ENCODE data around the gene CHAMP1.

DNA sequence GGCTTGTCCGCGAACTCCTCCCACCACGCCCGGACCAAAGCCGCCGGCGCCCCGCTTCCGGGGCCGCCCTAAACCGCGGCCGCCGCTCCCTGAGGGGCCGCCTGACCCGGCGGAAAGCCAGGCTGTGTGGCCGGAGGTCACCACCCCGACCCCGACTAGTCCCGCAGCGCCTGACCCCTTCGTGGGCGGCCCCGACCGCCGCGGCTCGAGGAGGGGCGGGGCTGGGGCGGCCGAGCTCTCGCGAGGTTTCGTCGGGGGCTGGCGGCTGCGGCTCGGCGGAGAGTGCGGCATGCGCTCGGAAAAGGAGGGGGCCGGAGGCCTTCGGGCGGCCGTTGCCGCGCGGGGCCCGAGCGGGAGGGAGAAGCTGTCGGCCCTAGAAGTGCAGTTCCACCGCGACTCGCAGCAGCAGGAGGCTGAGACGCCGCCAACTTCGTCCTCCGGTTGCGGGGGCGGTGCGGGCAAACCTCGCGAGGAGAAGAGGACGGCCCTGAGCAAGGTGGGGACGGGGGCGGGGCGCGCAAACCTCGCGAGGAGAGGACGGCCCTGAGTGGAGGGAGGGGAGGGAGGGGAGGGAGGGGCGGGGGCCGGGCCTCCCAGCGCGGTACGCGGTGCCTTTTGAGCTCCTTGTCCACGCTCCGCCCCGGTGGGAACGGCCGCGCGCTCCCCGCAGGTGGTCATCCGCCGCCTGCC, 32.8 kb upstream of the CHAMP1 start, which contains the start of gene UPF3A:
- TF ChIP-seq GABPA (IDR thresholded peaks at IDR 0.05; ENCODE audit: borderline replicate concordance, insufficient read depth, low read length) = no peak
- peak; percentile 86 to 94 for TF ChIP-seq POLR2A (IDR thresholded peaks at IDR 0.05; ENCODE audit: control extremely low read depth in 1 of 2, low read depth in 2 of 2, low read length in 2 of 2)
- TF ChIP-seq, protein P1, sequence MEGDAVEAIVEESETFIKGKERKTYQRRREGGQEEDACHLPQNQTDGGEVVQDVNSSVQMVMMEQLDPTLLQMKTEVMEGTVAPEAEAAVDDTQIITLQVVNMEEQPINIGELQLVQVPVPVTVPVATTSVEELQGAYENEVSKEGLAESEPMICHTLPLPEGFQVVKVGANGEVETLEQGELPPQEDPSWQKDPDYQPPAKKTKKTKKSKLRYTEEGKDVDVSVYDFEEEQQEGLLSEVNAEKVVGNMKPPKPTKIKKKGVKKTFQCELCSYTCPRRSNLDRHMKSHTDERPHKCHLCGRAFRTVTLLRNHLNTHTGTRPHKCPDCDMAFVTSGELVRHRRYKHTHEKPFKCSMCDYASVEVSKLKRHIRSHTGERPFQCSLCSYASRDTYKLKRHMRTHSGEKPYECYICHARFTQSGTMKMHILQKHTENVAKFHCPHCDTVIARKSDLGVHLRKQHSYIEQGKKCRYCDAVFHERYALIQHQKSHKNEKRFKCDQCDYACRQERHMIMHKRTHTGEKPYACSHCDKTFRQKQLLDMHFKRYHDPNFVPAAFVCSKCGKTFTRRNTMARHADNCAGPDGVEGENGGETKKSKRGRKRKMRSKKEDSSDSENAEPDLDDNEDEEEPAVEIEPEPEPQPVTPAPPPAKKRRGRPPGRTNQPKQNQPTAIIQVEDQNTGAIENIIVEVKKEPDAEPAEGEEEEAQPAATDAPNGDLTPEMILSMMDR (IDR thresholded peaks at IDR 0.05; ENCODE audit: control extremely low read depth in 1 of 3, insufficient read depth in 1 of 3, low read depth in 1 of 3, low read length in 3 of 3) = no peak
